ENCODE data around the gene SPATA45.

SPATA45 gene

GRCh38 chr1:212827171-212827776 is 20.2 kb downstream of the SPATA45 start:
- Histone ChIP-seq H3K4me3 (replicated peaks; ENCODE audit: insufficient read depth, low read length) (no peak overlapping the region), H3K27ac (replicated peaks) (no peak overlapping the region), H3K27me3 (ENCODE audit: insufficient read depth, poor library complexity, severe bottlenecking) (no peaks in the 10 kb centered on the region)
- no peak for DNase-seq (ENCODE audit: low read depth in 1 of 2, low spot score in 1 of 2)
- TF ChIP-seq CTCF (IDR thresholded peaks at IDR 0.05; ENCODE audit: insufficient read depth, low read length) (no peak), POLR2AphosphoS5 (IDR thresholded peaks at IDR 0.05; ENCODE audit: low read depth) (no peak), SPI1 (IDR thresholded peaks at IDR 0.05; ENCODE audit: borderline replicate concordance, low read depth) (no peak), GABPA (IDR thresholded peaks at IDR 0.05; ENCODE audit: low read depth) (no peak)

GRCh38 chr1:212825798-212826452 is 21.5 kb downstream of the SPATA45 start:
- DNase-seq (ENCODE audit: low read depth in 1 of 2, low spot score in 1 of 2): no peak
- no peak overlapping the region for H3K27ac ChIP-seq (replicated peaks)
- H3K4me3 ChIP-seq (replicated peaks; ENCODE audit: insufficient read depth, low read length): no peak overlapping the region
- TF ChIP-seq GABPA (IDR thresholded peaks at IDR 0.05; ENCODE audit: low read depth) (no peak), CTCF (IDR thresholded peaks at IDR 0.05; ENCODE audit: insufficient read depth, low read length) (no peak), REST (IDR thresholded peaks at IDR 0.05; ENCODE audit: insufficient replicate concordance, low read depth) (no peak), POLR2AphosphoS5 (IDR thresholded peaks at IDR 0.05; ENCODE audit: low read depth) (no peak), SPI1 (IDR thresholded peaks at IDR 0.05; ENCODE audit: borderline replicate concordance, low read depth) (no peak)
- no peaks in the 10 kb centered on the region for H3K27me3 ChIP-seq (ENCODE audit: insufficient read depth, poor library complexity, severe bottlenecking)

- no peaks in the 10 kb centered on the region for H3K27me3 ChIP-seq (ENCODE audit: insufficient read depth, poor library complexity, severe bottlenecking)
- TF ChIP-seq POLR2AphosphoS5 (IDR thresholded peaks at IDR 0.05; ENCODE audit: low read depth) (no peak), SPI1 (IDR thresholded peaks at IDR 0.05; ENCODE audit: borderline replicate concordance, low read depth) (no peak), CTCF (IDR thresholded peaks at IDR 0.05; ENCODE audit: insufficient read depth, low read length) (no peak), GABPA (IDR thresholded peaks at IDR 0.05; ENCODE audit: low read depth) (no peak), REST (IDR thresholded peaks at IDR 0.05; ENCODE audit: insufficient replicate concordance, low read depth) (no peak)
- DNase-seq (ENCODE audit: low read depth in 1 of 2, low spot score in 1 of 2): no peak
- H3K4me3 ChIP-seq (replicated peaks; ENCODE audit: insufficient read depth, low read length): no peak overlapping the region
- H3K27ac ChIP-seq (replicated peaks): no peak overlapping the region
Measured at GRCh38 chr1:212824201-212824600, 23.2 kb downstream of the SPATA45 start.

All from HL-60 (cell line).